Activated CD4-positive, alpha-beta T cell treated with anti-CD3 and anti-CD28 coated beads, Interleukin-2, amount 10 ng/mL, durations not matched to agents 7 days and 5 days (primary cell): ENCODE results near the gene SMC6. TPM values are rescaled to one million over a fixed set of nuclear protein-coding genes. Genes with fewer than 3 reads are reported as not detected.

Experiments used
- CTCF ChIA-PET: fragments of 350-600 bp; sonication (Branson Sonifier 250); formaldehyde crosslinking; loops from one replicate; lab custom pipeline; 2021; ENCODE audit warnings: antibody characterized with exemption; lab: Charles Lee
- POLR2A ChIA-PET: fragments of 350-600 bp; sonication (Branson Sonifier 250); formaldehyde crosslinking; loops from one replicate; lab custom pipeline; 2021; ENCODE audit warnings: antibody characterized with exemption; lab: Charles Lee
- DNase-seq: peaks from one replicate; pipeline ENCODE4 v3.0.0-alpha.2; 2020
- H3K27ac Mint-ChIP-seq: one replicate; pipeline ENCODE4 v1.8.0; 2021; ENCODE audit warnings: mild to moderate bottlenecking, moderate library complexity, mixed read lengths
- H3K27me3 Mint-ChIP-seq: one replicate; pipeline ENCODE4 v1.8.0; 2021; ENCODE audit warnings: mixed read lengths
- H3K36me3 Mint-ChIP-seq: one replicate; pipeline ENCODE4 v1.8.0; 2021; ENCODE audit warnings: low read depth, mixed read lengths
- H3K4me1 Mint-ChIP-seq: one replicate; pipeline ENCODE4 v1.8.0; 2021; ENCODE audit warnings: mixed read lengths
- H3K4me3 Mint-ChIP-seq: one replicate; pipeline ENCODE4 v1.8.0; 2021; ENCODE audit warnings: mild to moderate bottlenecking, moderate library complexity, mixed read lengths
- H3K9me3 Mint-ChIP-seq: one replicate; pipeline ENCODE4 v1.8.0; 2021; ENCODE audit warnings: mixed read lengths
- total RNA-seq, 2 experiments: library from RNA; stranded (reverse); gene quantifications; one replicate each; pipeline ENCODE4 v1.2.3, GENCODE V29; 2021

The SMC6 gene
- total RNA-seq, 2 experiments from 2014 or later: 41.3 to 41.9 TPM

GRCh38 chr2:17628349-17629261, 125.0 kb downstream of the SMC6 start:
- Mint-ChIP-seq H3K4me1 (no peaks in the 10 kb centered on the region), H3K27ac (no peak overlapping the region), H3K27me3 (peaks cover 1% of the 10 kb centered on the region), H3K36me3 (no peaks in the 10 kb centered on the region), H3K4me3 (no peak overlapping the region), H3K9me3 (no peaks in the 10 kb centered on the region)
- no peak for DNase-seq
- POLR2A ChIA-PET: no interaction called here
- CTCF ChIA-PET: interaction anchor here (0.6 to 1.2 kb wide), 3 partner anchors 27 to 1255 kb away, joined by 3 read pairs; no protein-coding TSS in a partner anchor

GRCh38 chr2:17627434-17627833, 126.2 kb downstream of the SMC6 start:
- Mint-ChIP-seq H3K27ac (no peak overlapping the region), H3K27me3 (peaks cover 1% of the 10 kb centered on the region), H3K36me3 (no peaks in the 10 kb centered on the region), H3K4me1 (no peaks in the 10 kb centered on the region), H3K4me3 (no peak overlapping the region), H3K9me3 (no peaks in the 10 kb centered on the region)
- ChIA-PET POLR2A (no interaction called here), CTCF (no interaction called here)
- no peak for DNase-seq

- POLR2A ChIA-PET: no interaction called here
- Mint-ChIP-seq H3K4me1 (no peaks in the 10 kb centered on the region), H3K36me3 (no peaks in the 10 kb centered on the region), H3K27me3 (peaks cover 1% of the 10 kb centered on the region), H3K27ac (no peak overlapping the region), H3K9me3 (no peaks in the 10 kb centered on the region), H3K4me3 (no peak overlapping the region)
- no peak for DNase-seq
- CTCF ChIA-PET: no interaction called here
Measured at GRCh38 chr2:17626986-17627385, 126.6 kb downstream of the SMC6 start.

- Mint-ChIP-seq H3K4me1 (no peaks in the 10 kb centered on the region), H3K36me3 (no peaks in the 10 kb centered on the region), H3K4me3 (no peak overlapping the region), H3K27ac (no peak overlapping the region), H3K27me3 (peaks cover 1% of the 10 kb centered on the region), H3K9me3 (no peaks in the 10 kb centered on the region)
- DNase-seq: no peak
- ChIA-PET CTCF (interaction anchor here (0.6 kb wide), 1 partner anchor 30 kb away, joined by 4 read pairs; no protein-coding TSS in a partner anchor), POLR2A (no interaction called here)
Measured at GRCh38 chr2:17625446-17625845, 128.2 kb downstream of the SMC6 start.

- POLR2A ChIA-PET: no interaction called here
- DNase-seq: no peak
- Mint-ChIP-seq H3K36me3 (no peaks in the 10 kb centered on the region), H3K27me3 (peaks cover 1% of the 10 kb centered on the region), H3K9me3 (no peaks in the 10 kb centered on the region), H3K27ac (no peak overlapping the region), H3K4me3 (no peak overlapping the region), H3K4me1 (no peaks in the 10 kb centered on the region)
- CTCF ChIA-PET: interaction anchor here (0.6 kb wide), 1 partner anchor 598 kb away, joined by 3 read pairs; no protein-coding TSS in a partner anchor
Measured at GRCh38 chr2:17621781-17622180, 131.8 kb downstream of the SMC6 start.

- no peaks in the 10 kb centered on the region for H3K4me1 Mint-ChIP-seq
- no peaks in the 10 kb centered on the region for H3K36me3 Mint-ChIP-seq
- H3K4me3 Mint-ChIP-seq: no peak overlapping the region
- H3K9me3 Mint-ChIP-seq: no peaks in the 10 kb centered on the region
- H3K27me3 Mint-ChIP-seq: peaks cover 1% of the 10 kb centered on the region
- ChIA-PET POLR2A (no interaction called here), CTCF (no interaction called here)
- no peak overlapping the region for H3K27ac Mint-ChIP-seq
- no peak for DNase-seq
Measured at GRCh38 chr2:17620841-17621240, 132.8 kb downstream of the SMC6 start.

- H3K4me3 Mint-ChIP-seq: no peak overlapping the region
- CTCF ChIA-PET: no interaction called here
- no peak for DNase-seq
- H3K36me3 Mint-ChIP-seq: no peaks in the 10 kb centered on the region
- H3K27me3 Mint-ChIP-seq: peaks cover 1% of the 10 kb centered on the region
- H3K27ac Mint-ChIP-seq: no peak overlapping the region
- POLR2A ChIA-PET: no interaction called here
- no peaks in the 10 kb centered on the region for H3K4me1 Mint-ChIP-seq
- H3K9me3 Mint-ChIP-seq: no peaks in the 10 kb centered on the region
Measured at GRCh38 chr2:17620280-17620679, 133.3 kb downstream of the SMC6 start.

- no peaks in the 10 kb centered on the region for H3K36me3 Mint-ChIP-seq
Measured at GRCh38 chr2:17617955-17618354, 135.7 kb downstream of the SMC6 start.

GRCh38 chr2:17617516-17617915, 136.1 kb downstream of the SMC6 start:
- Mint-ChIP-seq H3K36me3 (no peaks in the 10 kb centered on the region), H3K27ac (no peak overlapping the region), H3K27me3 (no peaks in the 10 kb centered on the region), H3K4me1 (no peaks in the 10 kb centered on the region), H3K4me3 (no peak overlapping the region), H3K9me3 (no peaks in the 10 kb centered on the region)
- no peak for DNase-seq
- CTCF ChIA-PET: interaction anchor here (1.3 kb wide), 1 partner anchor 28 kb away, joined by 3 read pairs; no protein-coding TSS in a partner anchor
- POLR2A ChIA-PET: no interaction called here

More at GRCh38 chr2:17617955-17618354, 135.7 kb downstream of the SMC6 start:
- H3K27ac Mint-ChIP-seq: no peak overlapping the region
- ChIA-PET POLR2A (no interaction called here), CTCF (interaction anchor here (1.3 kb wide), 1 partner anchor 28 kb away, joined by 3 read pairs; no protein-coding TSS in a partner anchor)
- H3K27me3 Mint-ChIP-seq: no peaks in the 10 kb centered on the region
- no peak overlapping the region for H3K4me3 Mint-ChIP-seq
- H3K9me3 Mint-ChIP-seq: no peaks in the 10 kb centered on the region
- DNase-seq: no peak
- no peaks in the 10 kb centered on the region for H3K4me1 Mint-ChIP-seq

- no peak for DNase-seq
- POLR2A ChIA-PET: no interaction called here
- CTCF ChIA-PET: no interaction called here
- H3K4me3 Mint-ChIP-seq: no peak overlapping the region
- H3K36me3 Mint-ChIP-seq: no peaks in the 10 kb centered on the region
- H3K27ac Mint-ChIP-seq: no peak overlapping the region
- H3K9me3 Mint-ChIP-seq: no peaks in the 10 kb centered on the region
- no peaks in the 10 kb centered on the region for H3K27me3 Mint-ChIP-seq
- no peaks in the 10 kb centered on the region for H3K4me1 Mint-ChIP-seq
Measured at GRCh38 chr2:17616405-17616804, 137.2 kb downstream of the SMC6 start.

- CTCF ChIA-PET: no interaction called here
- H3K27me3 Mint-ChIP-seq: no peaks in the 10 kb centered on the region
- no peaks in the 10 kb centered on the region for H3K9me3 Mint-ChIP-seq
Measured at GRCh38 chr2:17615728-17616351, 137.8 kb downstream of the SMC6 start.

GRCh38 chr2:17615147-17615546, 138.5 kb downstream of the SMC6 start:
- POLR2A ChIA-PET: no interaction called here
- CTCF ChIA-PET: no interaction called here
- DNase-seq: no peak
- Mint-ChIP-seq H3K27ac (no peak overlapping the region), H3K9me3 (no peaks in the 10 kb centered on the region), H3K36me3 (no peaks in the 10 kb centered on the region), H3K4me3 (no peak overlapping the region), H3K4me1 (no peaks in the 10 kb centered on the region), H3K27me3 (peaks cover 4% of the 10 kb centered on the region)

More at GRCh38 chr2:17615728-17616351, 137.8 kb downstream of the SMC6 start:
- Mint-ChIP-seq H3K4me1 (no peaks in the 10 kb centered on the region), H3K36me3 (no peaks in the 10 kb centered on the region), H3K27ac (no peak overlapping the region), H3K4me3 (no peak overlapping the region)
- no peak for DNase-seq
- POLR2A ChIA-PET: no interaction called here
